ENCODE results near the gene ELP1.

The ELP1 gene

GRCh38 chr9:108880738-108881316, 53.1 kb downstream of the ELP1 start:
- no peak for DNase-seq

DNA sequence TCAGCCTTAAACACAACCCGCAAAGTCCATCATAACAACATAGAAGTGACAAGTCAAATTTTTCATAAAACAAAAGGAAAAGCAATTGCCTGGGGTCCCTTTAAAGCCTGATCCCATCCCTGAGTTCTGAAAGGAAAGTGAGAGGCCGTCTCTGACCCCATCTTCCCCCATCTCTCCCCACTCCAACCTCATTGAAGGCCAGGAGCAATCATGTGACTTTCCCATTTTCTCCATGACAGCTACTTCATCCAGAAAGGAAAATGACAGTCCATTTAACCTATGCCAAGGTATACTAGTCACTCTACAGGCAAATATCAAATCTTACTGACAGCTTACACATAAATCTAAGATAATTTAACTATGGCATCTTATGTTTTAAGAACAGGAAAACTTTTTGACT, 56.4 kb downstream of the ELP1 start:
- no peak for DNase-seq

GRCh38 chr9:108876425-108876824, 57.5 kb downstream of the ELP1 start:
- no peak for DNase-seq

DNA sequence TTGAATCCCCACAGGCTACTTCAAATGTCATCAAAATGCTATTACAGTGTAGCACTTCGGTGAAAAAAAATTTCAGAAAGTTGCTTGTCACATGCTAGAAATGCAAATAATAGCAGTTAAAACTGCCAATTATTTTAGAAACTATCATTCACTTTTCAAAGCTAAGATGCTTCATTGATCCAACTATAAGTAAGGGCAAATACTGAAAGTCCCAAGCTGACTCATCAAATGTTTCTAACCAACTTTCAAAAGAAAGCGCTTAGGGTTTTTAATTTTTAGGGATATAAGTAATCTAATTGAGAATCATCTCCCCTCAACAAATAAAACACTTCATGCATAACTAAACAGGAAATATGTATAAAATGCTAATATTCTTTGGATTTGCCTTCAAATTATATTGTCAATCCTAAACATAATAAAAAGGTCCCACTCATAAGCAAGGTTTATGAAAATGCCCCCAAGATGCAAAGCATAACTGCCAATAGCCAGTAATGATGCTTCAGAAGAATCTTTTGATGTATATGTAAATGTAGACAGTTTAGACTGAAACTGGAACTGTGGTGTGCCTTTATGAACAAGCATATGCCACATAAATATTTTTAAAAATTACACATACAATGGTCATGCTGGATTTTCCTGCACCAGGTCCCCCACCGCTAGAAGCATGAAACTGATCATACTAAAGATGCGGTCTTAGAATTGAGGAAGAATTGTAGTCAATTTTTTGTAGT, 59.7 kb downstream of the ELP1 start:
- no peak for DNase-seq

DNA sequence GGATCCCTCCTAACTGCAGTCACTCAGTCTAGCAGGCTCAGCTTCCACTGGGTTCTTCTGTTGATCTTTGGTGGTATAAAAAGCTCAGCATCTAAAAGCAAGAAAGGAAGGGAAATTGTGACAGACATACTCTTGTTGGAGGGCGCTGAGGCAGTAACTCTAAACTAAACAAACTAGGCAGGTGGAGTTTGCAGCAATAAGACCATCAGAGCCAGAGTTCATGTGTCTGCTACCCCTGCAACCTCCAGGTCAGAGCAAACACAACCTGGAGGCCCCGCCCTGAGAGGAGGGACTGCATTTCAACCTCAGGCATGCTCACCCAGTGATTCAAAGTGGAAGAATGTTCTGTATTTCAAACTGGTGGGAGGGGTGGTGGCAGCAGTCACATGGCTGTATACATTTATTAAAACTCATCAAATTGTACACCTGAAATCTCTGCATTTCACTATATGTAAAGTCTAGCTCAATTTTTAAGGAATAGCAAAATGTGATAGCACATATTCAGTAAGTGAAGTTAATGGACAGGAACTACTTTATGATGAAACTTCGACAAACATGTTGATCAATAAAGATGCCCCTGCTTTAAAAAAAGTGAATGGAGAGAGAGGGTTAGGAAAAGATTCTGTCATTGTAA, 64.7 kb downstream of the ELP1 start:
- DNase-seq: no peak

DNA sequence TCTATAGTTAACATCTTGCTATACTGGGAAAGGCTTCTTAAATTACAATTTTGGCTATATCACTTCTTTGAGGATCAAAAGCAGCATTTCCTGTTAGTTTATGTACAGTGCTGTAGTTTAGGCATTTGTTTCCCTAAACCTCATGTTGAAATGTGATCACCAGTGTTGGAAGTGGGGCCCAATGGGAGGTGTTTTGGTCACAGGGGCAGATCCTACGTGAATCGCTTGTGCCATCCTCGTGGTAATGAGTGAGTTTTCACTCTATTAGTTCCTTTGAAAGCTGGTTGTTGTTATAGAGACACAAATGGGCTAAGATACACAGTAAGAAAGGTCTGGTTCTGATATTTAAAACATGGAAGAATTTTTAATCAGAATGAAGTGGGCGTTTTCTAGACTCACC, 66.1 kb downstream of the ELP1 start:
- no peak for DNase-seq

DNA sequence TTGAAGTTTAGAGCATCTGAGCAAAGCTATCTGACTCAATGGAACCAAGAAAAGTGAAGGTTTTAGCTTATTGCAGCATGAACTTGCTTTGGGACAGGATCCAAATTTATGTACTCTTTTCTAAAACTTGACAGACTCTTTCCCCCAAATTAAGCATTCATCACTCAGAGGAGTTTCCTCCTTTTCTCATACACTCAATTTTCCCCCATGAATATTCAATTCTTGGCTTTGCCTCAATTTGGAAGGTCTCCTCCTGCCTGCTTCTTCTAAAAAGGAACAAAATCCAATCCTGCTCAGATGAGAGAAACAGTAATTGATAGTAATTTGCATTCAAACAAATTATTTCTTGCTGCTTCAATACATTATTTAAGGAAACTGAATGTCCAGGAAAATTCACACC, 66.8 kb downstream of the ELP1 start:
- DNase-seq: no peak

DNA sequence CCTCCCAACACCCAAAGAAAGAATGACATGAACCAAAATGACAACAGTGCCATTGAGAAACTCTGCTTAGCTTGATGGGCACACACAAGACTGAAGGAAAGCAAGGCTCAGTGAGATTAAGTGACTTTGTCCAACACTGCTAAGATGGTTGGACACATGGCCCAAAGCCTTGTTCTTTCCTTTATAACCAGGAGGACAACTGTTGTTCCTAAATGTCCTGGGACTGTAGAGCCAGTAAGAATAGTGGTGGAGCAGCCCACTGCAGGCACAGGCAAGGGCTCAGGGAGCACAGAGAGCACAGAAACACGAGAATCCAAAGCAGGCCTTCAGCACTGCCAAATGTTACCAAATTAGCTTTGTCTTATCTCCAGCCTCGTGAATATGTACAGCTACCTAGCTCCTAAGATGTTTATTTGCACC, 67.9 kb downstream of the ELP1 start:
- no peak for DNase-seq

DNA sequence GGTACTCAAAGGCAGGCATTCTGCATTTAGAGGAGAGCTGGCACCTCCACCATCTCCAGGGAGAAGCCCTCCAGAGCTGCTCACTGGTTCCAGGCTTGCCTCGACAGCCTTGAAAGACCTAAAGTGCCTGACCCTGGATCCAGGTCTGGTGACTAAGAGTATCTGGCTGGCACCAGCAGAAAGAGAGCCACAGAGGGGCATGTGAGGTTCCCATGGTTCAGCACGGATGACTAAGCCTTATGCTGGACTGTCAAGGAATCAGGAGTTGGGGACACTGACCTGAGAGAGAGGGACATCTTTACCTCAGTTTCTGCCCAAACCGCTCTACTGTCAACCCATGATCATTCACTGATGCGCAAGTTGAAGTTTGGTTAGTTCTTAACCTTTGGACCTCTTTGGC, 68.9 kb downstream of the ELP1 start:
- no peak for DNase-seq

DNA sequence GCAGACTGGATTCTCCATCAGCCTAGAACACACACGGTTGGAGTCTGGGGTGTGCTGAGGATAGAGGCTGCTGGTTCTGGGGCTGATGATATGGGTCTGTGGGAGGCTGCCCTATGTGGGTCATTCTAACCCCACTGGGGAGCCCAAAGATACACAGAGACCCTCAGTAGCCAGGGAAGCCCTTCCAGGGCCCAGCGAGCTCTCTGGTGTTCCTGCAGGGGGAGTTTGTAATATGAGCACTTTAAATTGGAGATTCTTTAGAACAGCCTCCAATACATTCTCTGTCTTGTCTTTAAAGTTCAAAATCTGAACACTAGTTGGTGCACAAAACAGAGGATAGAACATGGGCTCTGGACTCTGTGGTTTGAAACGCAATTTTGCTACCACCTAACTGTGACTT, 69.5 kb downstream of the ELP1 start:
- no peak for DNase-seq

DNA sequence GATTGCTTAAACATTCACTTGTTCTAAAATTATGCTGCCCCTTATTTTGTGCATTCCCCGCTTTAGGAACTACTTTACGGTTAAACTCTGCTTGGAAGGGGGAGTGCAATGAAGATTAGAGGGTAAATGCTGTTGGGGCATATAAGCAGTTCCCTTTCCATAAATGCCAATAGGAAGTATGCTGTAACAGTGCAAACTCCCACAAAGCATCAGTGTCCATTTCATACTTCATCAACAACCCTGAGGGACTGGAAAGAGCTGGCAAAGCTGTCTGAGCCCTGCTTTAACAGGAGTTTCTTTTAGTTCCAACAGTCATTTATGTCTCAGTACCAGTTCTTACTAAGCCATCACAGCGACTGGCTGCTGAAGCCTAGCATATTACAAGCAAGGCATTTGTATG, 70.0 kb downstream of the ELP1 start:
- DNase-seq: no peak

DNA sequence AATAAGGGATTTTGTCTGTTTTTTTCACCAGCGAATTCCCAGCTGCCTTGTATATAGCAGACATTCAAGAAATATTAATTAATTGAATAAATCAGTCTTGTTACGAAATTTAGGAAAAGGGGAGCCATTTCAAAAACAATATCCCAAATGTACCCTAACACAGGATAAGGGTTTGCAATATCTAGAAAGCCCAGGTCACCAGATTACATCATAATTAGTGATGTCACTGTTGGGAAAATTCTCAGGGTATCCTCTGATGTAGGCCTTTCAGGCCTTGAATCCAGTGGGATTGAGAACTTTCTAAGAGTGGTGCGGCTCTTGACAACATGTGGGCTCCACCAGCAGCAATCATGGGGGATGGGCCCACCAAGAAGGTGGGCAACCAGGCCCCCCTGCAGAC, 71.9 kb downstream of the ELP1 start, which contains the start of gene ACTL7A:
TSS of gene ACTL7A (plus strand) at position 270 of the 400 bp plus-strand sequence. CDS start at position 327, 57 bp downstream.
- no peak for DNase-seq

DNA sequence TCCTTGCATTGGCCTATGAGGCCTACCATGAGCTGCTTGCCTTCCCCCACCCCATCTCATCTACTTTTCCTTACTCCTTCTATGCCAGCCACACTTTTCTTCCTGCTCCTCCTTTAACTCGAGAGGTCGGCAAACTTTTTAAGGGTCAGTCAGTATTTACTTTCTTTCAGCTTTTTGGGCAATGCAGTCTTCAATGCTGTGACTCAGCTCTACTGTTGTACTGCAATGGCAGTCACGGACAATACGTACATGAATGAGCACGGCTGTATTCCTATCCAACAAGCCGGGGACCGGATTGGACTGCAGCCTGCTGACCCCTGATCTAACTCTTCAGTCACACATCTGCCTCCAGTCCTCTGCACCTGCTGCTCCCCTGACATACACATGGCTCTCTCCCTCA, 72.5 kb downstream of the ELP1 start:
- no peak for DNase-seq

- DNase-seq: no peak
Measured at GRCh38 chr9:108860764-108861163, 73.2 kb downstream of the ELP1 start.

DNA sequence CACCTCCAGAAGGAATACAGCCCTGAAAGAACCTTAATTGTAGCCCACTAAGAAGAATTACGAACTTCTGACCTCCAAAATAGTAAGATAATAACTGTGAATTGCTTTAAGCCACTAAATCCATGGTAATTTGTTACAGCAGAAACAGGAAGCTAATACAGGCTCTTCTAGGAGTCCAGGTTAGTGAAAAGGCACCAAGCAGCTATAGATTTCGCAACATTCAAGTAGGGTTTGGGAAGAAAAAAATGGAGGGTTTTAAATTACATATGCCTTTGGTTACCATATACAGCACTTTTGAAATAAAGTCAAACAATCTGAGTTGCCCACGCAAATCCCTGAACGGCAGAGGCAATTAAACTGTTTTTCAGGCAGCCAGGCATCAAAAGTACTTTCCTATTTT, 73.6 kb downstream of the ELP1 start:
- no peak for DNase-seq

- DNase-seq: no peak
Measured at GRCh38 chr9:108859459-108860114, 74.3 kb downstream of the ELP1 start.

GRCh38 chr9:108857572-108857971, 76.4 kb downstream of the ELP1 start:
- no peak for DNase-seq

DNA sequence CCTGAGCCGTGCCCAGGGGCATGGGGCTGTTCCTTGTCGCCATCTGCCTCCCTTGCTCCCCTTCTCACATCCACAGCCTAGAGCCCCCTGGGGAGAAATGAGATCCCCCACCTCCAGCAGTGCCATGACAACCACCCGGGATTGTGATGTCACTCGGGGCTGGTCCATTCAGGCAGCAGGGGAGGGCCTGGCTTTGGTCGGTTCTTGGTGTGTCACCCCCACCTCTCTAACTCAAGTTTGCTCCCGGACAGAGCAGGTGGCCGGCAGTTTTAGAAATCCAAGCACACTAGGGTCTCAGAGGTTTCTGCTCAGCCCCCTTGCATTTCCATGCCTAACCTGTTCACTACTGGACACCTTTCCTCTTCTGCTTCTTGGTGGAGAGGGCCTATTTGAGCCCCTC, 78.0 kb downstream of the ELP1 start, which contains the start of gene ACTL7B:
TSS of gene ACTL7B (minus strand) at position 99 of the 400 bp plus-strand sequence. CDS start at position 43, 56 bp downstream.
- DNase-seq: no peak

- DNase-seq: no peak
Measured at GRCh38 chr9:108855529-108855886, 78.4 kb downstream of the ELP1 start.

DNA sequence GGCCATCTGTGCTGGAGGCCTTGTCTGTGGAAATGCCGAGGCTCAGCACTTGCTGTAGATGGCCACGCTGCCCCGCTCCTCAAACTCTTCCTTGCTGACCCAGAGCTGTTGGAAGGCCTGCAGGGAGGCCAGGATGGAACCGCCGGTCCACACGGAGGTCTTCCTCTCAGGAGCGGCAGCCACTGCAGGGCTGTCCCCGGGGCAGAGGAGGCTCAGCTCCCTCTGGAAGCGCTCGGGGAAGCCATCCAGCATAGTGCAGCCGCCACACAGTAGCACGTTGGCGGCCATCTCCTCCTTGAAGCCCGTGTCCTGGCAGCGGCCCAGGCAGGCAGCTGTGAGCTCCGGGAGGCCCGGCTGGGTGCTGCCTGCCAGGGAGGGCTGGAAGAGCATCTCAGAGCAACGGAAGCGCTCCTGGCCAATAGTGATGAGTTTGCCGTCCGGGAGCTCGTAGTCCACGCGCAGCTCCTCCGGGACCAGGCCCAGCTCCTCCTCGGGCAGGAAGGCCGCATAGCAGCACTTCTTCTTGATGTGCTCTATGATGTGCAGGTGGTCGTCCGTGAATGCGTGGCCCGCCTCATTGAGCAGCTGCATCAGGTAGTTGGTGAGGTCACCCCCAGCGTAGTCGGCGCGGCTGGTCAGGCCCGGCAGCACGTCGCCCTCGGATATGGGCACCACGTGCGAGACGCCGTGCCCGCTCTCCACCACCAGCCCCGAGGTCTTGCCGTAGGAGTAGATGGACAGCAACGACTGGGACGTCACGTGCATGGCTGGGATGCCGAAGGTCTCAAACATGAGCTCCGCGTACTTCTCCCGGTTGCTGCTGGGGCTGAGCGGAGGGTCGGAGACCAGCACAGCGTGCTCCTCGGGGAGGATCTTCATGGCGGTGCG, 79.0 kb downstream of the ELP1 start:
- DNase-seq: no peak

GRCh38 chr9:108854094-108854493, 79.8 kb downstream of the ELP1 start:
- DNase-seq: no peak

DNA sequence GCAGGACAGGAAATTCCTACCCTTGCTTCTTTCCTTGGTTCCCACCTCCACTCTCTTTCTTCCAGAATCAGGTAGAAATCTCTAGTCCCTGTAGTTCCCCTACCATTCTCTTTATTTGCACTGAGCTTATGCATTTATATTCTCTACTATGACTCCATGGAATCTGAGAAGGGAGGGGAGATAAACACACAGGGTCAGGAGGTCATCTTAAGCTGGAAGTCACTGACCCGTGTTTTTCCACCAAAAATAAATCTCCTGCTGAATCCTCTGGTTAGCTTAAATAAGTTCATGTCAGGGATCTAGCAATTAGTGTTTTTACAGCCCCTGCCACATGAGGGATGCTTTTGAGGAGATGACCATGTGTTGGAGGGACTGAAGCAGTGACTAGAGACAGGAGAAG, 81.8 kb downstream of the ELP1 start:
- no peak for DNase-seq

DNA sequence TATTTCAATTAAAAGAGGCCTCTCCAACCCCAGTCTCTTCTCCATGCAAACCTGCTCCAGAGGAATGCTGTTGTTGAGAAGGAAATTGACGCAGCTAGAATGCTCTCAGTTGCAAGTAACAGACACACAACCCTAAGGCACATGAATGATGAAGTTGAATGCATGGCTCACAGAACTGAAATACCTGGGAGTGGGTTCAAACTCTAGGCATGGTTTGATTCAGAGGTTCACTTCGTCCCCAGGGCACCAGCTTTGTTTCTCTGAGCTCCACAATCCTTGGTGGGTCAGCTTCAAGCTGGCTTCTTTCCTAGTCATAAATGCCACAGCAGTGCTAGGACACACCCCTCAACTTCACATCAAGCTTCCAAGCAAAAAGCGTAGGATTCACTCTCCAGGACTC, 82.8 kb downstream of the ELP1 start:
- DNase-seq: no peak

All from stimulated activated CD4-positive, alpha-beta T cell treated with anti-CD3 and anti-CD28 coated beads, Interleukin-1b, Interleukin-23, amount 100 ng/mL, for 48 hours (primary cell).